Medulla oblongata (tissue), 1 donor: ENCODE data around the gene LPCAT1.
A peak's percentile ranks its signal among the peaks of the same experiment; 100 is the strongest.
"Not testable (repeated sequence)": the region's sequence is repeated elsewhere in the genome, so short reads cannot be mapped to it uniquely, and the experiment has no call there.

Source experiments
- DNase-seq: peaks from one replicate; pipeline ENCODE4 v3.0.0-alpha.2; 2015; ENCODE audit errors: extremely low spot score

The LPCAT1 gene

DNA sequence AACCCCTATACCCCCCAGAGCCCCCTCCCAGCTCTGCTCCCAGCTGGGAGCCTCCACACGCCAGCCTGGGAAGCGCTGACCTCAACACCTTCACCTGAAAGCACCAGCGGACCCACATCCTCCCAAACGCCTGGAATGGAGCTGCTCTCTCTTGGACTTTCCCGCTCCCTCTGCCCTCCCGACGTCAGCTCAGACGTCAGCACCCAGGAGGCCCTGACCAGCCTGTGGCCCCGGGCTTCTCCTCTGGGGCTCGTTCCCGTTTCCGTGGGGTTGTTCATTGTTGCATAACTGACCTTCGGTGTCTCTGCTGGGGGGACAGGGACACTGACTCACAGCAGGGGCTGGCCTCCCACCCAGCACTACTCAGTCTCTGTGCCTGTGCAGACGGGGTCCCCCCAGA, 43.5 kb downstream of the LPCAT1 start:
- DNase-seq, result peak; percentile 68

DNA sequence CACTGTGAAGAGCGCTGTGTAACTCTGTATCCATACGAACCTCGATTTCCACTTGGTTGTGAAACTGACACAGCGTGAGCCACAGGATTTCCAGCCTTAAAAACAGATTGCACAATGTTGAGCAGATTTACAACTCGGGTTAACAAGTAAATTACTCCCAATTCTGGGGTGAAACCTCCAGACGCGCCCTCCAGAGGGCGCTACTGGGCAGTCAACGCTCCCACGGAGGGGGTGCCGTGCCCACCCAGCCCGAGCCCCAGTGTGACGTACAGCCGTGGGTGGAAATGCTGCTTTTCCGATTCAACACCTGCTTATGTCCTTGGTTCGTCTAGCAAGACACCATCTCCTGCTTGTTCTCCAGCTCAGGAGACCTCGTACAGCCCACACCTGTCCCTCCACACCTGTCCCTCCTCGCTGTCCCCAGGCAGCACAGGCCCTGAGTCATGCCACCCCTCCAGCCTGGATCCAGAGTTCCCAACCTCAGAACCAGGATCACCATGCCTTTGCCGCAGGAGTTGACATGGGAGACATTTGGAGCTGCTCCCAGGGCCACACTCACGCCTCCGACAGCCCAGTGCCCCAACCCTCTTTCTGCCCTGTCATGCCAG, 44.1 kb downstream of the LPCAT1 start:
- peak; percentile 40 for DNase-seq

GRCh38 chr5:1479066-1479465, 44.7 kb downstream of the LPCAT1 start:
- DNase-seq, result no peak

- DNase-seq, result no peak
Measured at GRCh38 chr5:1478271-1479035, 45.3 kb downstream of the LPCAT1 start.

DNA sequence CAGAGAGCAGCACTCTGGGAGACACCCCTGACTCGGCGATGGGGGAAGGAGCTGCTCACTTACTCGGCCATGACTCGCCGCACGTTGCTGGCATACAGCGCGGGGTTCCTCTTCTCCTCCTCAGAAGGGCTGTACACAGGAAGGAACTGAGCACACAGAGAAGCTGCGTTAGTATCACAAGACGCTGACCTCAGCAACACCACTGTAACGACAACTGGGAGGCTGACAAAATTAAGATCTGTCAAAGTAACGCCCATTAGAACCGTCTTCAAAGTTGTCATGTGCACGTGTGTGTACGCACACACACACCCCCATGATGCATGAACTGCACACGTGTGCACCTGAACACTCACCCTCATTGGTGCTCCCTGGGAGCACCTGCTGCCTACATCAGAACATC, 46.4 kb downstream of the LPCAT1 start:
- peak; percentile 86 for DNase-seq

- DNase-seq, result no peak
Measured at GRCh38 chr5:1476967-1477310, 46.8 kb downstream of the LPCAT1 start.

DNA sequence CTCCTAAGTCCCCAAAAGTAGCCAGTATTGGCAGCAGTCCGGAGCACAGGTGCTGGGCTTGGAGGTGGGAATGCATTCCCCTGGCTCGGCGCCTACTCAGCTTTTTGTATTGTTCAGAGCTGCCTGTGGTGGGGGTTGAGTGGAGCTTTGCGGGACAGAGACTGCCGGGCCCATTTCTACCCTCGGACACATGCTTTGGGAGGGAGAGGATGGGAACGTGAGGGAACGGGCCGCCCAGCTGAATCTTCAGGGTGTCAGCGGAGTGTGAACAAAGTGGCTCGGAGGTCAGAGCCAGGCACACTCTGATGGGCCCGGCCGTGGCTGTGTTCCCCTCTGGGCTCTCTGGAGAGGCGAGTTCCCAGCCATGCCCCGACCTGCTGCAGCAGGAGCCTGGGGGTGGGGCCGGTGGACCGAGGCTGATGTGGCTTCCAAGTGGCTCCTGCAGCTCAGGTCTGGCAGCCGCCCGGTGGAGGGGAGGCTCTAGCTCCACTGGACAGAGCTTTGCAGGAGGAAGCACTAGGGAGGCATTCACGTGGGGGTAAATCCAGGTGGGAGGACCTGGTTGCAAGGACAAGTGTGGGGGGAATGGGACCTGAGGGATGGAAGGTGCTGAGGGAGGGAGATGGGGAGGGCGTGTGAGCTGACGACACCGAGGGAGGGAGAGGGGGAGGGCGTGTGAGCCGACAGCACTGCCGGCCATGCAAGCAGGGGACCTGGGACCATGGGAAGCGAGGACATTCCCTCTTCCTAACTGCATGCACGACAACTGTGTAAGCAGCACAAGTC, 47.4 kb downstream of the LPCAT1 start:
- DNase-seq, result no peak

- DNase-seq, result not testable (repeated sequence)
Measured at GRCh38 chr5:1475544-1475900, 48.2 kb downstream of the LPCAT1 start.

- DNase-seq, result no peak
Measured at GRCh38 chr5:1474866-1475543, 48.8 kb downstream of the LPCAT1 start.

DNA sequence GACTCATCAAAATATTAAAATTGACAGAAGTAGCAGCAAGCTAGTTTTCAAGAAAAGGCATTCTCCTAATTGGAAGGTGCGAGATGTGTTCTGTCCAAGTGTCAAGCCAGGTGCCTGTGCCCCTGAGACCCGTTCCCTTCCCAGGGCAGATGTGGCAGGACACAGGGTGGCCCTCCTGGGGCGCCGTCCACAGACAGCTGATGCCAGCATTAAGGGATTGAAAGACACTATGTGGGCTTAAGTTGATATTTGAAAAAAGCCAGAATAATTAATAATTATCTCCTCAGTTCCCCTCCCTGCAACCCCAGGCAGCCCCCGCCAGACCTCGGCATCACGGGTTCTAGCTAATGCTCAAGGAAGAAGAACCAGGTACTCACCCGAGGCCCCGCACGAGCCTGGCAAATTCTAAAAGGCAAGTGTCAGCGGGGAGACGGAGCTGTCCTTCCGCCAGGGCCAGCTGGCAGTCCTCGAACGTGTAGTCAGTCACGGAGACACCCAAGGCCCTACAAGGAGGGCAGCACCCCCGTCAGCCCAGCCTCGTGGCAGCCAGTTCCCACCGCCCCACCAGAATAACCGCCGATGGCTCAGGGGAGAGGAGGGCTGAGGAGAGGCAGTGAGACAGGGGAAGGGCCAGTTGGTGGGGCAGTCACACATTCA, 49.4 kb downstream of the LPCAT1 start:
- DNase-seq, result no peak

DNA sequence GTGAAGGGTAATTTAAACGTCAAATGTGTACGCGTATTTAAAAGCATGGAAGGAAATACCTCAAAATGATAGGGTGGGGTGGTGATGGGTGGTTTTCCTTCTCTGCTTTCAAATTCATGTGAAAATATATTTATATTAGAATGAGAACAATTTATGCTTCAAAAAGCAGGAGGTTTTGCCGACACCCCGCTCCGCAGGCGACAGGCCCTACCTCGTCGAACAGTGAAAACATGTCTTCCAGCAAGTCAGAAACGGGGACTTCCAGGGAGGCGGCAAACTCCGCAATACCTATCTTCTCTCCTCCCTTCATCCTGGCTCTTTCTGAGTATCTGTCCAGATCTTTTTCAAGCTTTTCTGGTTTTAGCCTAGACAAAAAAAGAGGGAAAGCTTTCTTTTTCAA, 50.0 kb downstream of the LPCAT1 start:
- no peak for DNase-seq

DNA sequence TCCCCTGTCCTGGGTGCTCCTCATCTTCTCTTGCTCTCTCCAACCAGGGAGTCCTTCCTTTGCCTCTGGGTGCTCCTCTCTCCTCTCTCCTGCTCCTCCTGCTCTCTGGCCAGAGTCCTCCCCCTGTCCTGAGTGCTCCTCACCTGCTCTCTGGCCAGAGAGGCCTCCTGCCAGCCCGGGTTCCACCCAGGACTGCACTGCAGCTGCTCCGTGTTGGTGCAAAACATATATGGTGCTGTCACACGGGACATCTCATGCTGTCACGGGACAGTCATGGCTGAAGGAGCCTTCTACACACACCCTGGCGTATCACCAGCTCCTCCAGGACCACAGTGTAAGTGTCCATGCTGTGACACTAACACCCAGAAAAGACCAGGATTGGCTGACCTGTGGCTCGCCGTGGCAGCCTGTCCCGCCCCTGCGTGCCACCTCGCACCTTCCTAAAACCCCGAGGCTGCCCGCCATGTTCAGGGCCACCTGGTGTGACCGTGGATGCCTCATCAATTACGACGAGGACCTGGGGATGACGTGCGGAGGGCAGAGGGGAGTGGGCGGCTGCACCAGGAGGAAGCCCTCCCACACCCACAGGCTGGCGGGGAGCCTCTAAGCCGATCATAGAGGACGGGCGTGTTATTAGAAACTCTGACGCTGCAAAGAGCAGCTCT, 50.7 kb downstream of the LPCAT1 start:
- no peak for DNase-seq

- DNase-seq, result no peak
Measured at GRCh38 chr5:1471997-1472963, 51.5 kb downstream of the LPCAT1 start.

DNA sequence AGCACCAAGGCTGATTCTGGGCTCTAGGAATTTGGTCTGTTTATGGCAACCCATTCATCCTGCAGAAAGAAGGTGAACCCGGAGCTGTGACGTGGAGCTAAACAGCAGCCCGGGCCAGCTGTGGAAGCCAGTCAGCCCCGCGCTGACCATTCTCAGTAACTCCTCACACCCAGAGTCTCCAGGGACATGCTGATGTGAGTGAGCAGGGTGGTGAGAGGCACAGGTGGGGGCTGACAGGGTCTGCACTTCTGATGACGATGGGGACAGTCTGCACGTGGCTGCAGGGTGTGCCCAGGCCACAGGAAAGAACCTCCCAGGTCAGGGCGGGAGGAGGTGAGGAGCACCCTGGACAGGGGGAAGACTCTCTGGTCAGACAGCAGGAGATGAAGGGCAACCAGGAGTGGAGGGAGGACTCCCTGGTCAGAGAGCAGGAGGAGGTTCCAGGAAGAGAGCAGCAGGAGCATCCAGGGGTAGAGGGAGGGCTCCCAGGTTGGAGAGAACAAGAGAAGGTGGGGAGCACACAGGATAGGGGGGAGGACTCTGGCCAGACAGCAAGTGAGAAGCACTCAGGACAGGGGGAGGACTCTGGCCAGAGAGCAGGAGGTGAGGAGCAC, 52.4 kb downstream of the LPCAT1 start:
- DNase-seq, result no peak

GRCh38 chr5:1470762-1471211, 53.0 kb downstream of the LPCAT1 start:
- DNase-seq, result no peak

- no peak for DNase-seq
Measured at GRCh38 chr5:1468629-1469527, 54.9 kb downstream of the LPCAT1 start.

DNA sequence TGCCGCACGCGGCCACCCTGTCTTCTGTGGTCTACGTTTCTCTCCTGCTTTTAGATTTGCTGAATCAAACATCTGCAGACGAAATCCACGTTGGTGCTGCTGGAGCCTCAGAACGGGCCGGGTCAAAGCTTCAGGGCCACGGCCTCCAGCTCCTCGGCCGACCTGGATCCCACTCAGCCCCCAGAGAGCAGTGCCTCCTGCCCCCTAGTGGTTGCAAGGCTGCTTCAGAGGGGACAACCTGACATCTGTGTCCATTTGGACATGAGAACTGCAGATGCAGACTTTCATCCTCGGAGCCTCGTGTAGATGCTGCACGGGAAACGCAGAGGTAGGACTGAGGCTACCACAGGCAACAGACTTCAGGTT, 55.5 kb downstream of the LPCAT1 start:
- peak; percentile 48 for DNase-seq
